NCI-H510A treated with DMSO at 0.1 percent for 48 hours (cell line): ENCODE data around the gene DIP2C.
"Not testable (repeated sequence)": the region's sequence is repeated elsewhere in the genome, so short reads cannot be mapped to it uniquely, and the experiment has no call there.

Experiments
- DNase-seq: peaks from one replicate; lab custom pipeline; 2025; lab: John Stamatoyannopoulos, UW

Gene DIP2C

GRCh38 chr10:418894-419293, 270.6 kb downstream of the DIP2C start:
- no peak for DNase-seq

DNA sequence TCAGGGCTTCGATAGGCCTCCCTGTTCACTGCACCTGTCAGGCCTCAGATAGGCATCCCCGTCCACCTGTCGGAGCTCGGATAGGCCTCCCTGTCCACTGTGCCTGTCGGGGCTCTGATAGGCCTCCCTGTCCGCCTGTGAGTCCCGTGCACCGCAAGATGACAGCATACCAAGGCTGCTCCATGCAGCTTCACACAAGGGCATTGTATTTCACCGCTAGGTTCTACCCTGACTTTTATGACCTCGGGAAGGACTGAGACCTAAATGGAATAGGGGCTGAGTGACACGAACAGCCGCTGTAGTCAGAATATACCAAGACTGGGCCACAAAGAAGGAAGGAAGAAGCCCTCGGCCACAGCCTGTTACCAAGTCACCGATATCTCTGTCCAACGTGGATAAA, 271.2 kb downstream of the DIP2C start:
- no peak for DNase-seq

DNA sequence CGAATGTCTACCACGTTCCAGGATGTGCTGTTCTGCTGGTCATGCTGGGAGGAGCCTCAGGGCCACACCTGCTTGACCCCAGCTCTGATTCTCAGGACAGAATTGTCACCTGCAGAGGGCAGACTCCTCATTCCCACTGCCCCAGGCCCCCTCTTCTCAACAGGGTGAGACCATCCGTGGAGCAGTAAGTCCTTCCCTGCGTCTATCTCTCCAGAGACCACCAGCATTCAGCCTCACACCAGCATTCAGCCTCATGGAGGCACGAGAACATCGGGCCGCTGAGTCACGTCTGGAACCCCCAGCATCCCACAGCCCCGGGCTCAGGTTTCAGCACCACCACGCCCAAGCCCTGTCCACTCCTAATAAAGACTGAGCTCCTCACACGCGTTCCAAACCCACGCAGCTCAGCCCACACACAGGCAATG, 273.4 kb downstream of the DIP2C start:
- no peak for DNase-seq

DNA sequence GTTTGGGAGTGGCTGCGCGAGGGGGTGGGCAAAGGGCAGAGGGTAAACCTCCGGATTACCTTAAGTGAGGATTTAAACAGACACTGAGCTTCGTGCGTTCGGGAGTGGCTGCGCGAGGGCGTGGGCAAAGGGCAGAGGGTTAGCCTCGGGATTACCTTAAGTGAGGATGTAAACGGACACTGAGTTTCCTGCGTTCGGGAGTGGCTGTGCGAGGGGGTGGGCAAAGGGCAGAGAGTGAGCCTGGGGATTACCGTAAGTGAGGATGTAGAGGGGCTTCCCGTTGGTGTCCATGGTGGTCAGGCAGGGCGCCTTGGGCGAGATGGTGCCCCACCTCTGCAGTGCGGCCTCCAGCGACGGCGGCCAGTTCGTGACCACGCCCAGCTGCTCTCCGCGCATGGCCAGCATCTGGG, 275.8 kb downstream of the DIP2C start:
- DNase-seq: no peak

GRCh38 chr10:412109-412508, 277.4 kb downstream of the DIP2C start:
- DNase-seq: no peak

GRCh38 chr10:411603-412002, 277.9 kb downstream of the DIP2C start:
- DNase-seq: no peak

DNA sequence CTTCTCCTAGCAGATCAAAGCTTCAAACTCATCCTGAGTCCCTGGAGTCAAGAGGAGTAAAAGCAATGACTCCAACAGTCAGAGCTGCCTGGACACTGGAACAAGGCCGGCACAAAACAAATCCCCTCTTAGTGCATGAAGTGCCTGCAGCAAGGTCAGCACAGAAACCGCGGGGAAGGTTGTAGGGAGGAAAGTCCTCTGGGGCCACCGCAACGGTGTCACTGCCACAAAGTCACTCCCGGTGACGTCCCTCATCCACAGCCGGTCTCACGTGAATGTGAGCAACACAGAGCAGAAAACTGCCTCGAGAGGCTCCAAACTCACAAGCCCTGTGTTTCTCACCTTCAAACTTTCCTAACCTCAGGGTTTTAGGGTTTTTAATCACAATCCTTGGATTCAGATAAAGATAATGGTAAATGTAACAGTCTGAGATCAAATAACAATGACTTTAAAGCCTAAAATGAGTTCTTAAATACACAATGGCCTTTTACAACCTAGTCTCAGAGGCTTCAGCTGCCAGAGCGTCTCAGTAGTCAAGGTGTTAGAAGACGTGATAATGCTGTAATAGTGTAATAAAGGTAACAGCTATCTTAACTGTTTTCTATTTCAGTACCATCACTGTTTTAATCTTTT, 279.9 kb downstream of the DIP2C start:
- no peak for DNase-seq

- no peak for DNase-seq
Measured at GRCh38 chr10:408236-408635, 281.2 kb downstream of the DIP2C start.

DNA sequence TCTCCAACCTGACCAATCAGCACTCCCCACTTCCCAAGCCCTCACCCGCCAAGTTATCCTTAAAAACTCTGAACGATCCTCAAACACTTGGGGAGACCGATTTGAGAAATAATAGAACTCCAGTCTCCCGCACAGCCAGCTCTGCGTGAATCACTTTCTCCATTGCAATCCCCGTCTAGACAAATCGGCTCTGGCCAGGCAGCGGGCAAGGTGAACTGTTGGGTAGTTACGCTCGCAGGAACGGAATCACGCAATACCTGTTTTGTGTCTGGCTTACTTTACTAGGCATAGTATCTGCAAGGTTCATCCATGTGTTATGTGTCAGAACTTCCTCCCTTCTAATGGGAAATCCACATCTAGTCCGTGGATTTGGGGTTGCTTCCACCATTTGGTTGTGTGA, 282.5 kb downstream of the DIP2C start:
- DNase-seq: no peak

DNA sequence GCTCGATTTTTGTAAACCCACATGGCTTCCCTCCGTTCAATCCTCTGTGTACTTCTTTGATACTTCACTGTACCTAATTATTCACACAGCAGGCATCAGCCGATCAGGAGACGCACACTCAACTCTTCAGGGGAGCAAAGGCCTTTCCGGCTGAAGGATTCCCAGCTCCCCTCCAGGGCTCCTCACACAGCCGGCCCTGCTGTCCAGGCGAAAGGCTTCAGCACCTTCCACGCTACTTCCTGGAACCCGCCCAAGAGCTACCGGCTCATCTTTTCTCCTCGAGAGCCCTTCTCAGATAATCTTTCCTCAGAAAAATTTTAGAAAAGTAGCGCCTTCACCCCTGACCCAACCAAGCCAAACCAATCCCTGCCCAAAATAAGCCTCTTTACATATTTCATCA, 283.8 kb downstream of the DIP2C start:
- no peak for DNase-seq

GRCh38 chr10:404991-405390, 284.5 kb downstream of the DIP2C start:
- no peak for DNase-seq

GRCh38 chr10:404346-404745, 285.1 kb downstream of the DIP2C start:
- no peak for DNase-seq

DNA sequence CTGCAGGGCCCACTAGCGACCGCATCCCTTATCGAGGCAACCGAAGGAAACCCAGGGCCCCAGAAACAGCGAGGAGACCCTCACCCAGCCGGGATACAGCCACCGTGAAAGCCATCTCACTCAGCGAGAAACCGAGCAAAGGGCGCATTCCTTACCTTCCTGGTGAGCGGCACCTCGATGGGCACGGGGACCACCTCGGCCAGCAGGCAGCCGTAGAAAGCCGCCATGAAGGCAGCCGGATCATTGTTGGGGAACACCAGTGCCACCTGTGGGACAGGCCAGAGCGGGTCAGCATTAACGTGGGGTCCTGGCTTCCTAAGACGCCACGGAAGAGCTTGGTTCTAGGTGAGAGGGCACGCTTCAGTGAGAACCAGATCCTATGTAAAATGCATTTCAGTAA, 290.5 kb downstream of the DIP2C start:
- DNase-seq: no peak

GRCh38 chr10:397321-398068, 292.0 kb downstream of the DIP2C start:
- no peak for DNase-seq

DNA sequence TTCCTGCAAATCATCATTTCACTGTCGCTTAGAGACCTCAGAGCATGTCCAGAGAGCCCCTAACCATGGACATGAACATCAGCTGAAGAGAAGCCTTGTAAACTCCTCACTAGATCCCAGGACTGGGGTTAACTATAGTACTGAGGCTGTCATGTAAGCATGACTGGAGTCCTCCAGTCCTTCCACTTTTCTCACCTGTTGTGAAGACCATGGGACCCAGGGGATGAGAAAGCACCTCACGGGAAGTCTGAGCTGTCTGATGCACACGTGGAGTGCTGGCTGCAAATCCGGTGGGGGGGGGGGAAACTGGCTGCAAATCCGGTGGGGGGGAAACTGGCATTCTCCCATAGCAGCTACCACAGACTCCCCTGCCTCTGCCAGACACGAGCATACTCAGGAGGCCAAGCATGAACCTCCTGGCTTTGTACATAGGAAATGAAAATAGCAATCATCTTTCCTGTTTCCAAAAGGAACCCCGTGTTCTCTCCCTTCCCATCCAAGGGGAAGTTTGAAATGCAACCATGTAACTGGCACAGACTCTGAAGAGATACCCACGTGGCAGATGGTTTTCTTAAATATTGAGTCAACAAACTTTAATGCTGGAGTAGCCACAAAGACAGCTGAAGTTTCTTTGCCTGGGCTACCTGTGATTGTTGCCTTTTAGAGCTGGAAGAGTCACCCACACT, 292.8 kb downstream of the DIP2C start:
- DNase-seq: no peak

GRCh38 chr10:396107-396506, 293.4 kb downstream of the DIP2C start:
- DNase-seq: no peak

DNA sequence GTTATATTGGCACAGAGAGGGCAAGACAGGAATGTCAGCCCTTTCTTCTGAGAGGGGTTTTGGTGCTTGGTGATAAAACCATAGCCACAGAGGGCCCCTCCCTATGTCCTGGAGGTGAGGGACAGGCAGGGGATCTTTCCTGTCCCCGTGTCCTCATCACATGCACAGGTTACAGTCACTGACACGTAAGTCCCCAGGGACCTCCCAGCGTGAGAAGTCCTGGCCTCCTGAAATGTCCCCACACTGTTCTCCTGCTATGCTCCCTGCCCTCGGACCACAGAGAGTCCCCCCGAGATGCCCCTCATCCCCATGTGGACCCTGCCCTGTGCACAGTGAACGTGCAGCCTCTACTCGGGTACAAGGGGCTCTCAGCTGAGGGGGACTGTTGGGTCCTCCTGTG, 293.8 kb downstream of the DIP2C start:
- no peak for DNase-seq

DNA sequence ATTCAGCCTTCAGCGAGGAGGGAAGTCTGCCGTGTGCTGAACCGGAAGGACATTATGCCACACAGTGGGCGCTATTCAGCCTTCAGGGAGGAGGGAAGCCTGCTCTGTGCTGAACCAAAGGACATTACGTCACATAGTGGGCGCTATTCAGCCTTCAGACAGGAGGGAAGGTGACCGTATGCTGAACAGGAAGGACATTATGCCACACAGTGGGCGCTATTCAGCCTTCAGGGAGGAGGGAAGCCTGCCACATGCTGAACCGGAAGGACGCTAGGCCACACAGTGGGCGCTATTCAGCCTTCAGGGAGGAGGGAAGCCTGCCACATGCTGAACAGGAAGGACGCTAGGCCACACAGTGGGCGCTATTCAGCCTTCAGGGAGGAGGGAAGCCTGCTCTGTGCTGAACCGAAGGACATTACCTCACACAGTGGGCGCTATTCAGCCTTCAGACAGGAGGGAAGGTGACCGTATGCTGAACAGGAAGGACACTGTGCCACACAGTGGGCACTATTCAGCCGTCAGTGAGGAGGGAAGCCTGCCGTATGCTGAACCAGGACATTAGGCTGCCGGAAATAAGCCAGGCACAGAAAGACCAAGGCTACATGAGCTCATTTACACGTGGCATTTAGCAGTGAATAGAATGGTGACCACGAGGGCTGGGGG, 294.9 kb downstream of the DIP2C start:
- DNase-seq: not testable (repeated sequence)

- DNase-seq: no peak
Measured at GRCh38 chr10:393787-394438, 295.6 kb downstream of the DIP2C start.

DNA sequence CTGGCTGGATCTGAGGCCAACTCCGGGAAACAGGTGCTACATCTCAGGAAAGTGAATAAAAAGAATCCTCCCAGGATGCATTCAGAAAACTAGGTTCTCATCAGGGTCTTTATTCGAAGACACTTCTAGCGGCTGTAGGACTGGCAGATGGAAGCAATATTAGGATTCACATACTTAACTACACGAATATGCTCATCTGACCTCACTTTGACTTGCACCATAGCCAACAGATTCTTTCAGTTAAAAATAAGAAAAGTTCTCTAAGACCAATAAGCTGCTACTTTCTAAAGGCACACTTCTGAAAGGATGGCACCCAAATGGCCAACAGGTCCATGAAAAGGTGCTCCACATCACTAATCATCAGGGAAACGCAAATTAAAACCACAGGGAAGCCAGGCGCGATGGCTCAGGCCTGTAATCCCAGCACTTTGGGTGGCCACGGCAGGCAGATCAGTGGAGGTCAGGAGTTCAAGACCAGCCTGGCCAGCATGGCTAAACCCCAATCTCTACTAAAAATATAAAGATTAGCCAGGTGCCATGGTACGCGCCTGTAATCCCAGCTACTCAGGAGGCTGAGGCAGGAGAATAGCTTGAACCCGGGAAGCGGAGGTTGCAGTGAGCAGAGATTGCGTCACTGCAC, 296.2 kb downstream of the DIP2C start:
- DNase-seq: no peak

DNA sequence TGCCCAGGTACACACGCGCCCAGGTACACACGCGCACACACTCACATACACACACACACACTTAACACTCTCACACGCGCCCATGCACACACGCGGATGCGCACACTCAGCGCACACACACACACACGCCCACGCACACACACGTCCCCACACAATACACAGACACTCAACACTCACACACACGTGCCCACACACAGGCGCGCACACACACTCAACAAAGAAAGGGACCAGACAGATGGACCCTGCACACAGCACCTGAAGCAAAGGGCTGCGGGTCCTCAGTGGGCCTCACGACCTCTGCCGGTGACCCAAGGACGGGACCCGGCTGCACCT, 296.8 kb downstream of the DIP2C start:
- no peak for DNase-seq
